Left lung (tissue), 10 donors: ENCODE measurements around the gene ZNF408. TPM values are rescaled to one million over a fixed set of nuclear protein-coding genes. Genes with fewer than 3 reads are reported as not detected.
A peak's percentile ranks its signal among the peaks of the same experiment; 100 is the strongest.

Experiments used
- ATAC-seq: fragments of 200-7000 bp; cut with Tn5 transposase; one replicate; pipeline ENCODE4 v1.9.1; 2020; ENCODE audit warnings: moderate library complexity
- DNase-seq, 4 donors: peaks; one replicate each; pipeline ENCODE4 v3.0.0-alpha.2; 2013 to 2020
- H3K27ac ChIP-seq, 2 donors: fragments of 200-600 bp; sonication (generic) in 1 of 2; one replicate each; pipeline versions ENCODE4 v1.5.0 to v1.8.0; 2020 to 2021
- H3K27me3 ChIP-seq, 2 donors: fragments of 200-600 bp; sonication (generic) in 1 of 2; one replicate each; pipeline versions ENCODE4 v1.5.0 to v1.8.0; 2020 to 2021
- H3K36me3 ChIP-seq, 2 donors: fragments of 200-600 bp; sonication (generic) in 1 of 2; one replicate each; pipeline versions ENCODE4 v1.5.0 to v1.8.0; 2020 to 2021
- H3K4me1 ChIP-seq, 2 donors: fragments of 200-600 bp; one replicate each; pipeline ENCODE4 v1.8.0; 2021
- H3K4me3 ChIP-seq, 2 donors: fragments of 200-600 bp; sonication (generic) in 1 of 2; one replicate each; pipeline versions ENCODE4 v1.5.0 to v1.8.0; 2020 to 2021; ENCODE audit warnings: mild to moderate bottlenecking in 1 of 2
- H3K9me3 ChIP-seq, 2 donors: fragments of 200-600 bp; sonication (generic) in 1 of 2; one replicate each; pipeline versions ENCODE4 v1.5.0 to v1.8.0; 2020 to 2021
- intact Hi-C, 2 donors: fragments of 100-400 bp; cut with DNase I; formaldehyde crosslinking; loops; one replicate each; pipeline versions ENCODE4 v1.11.2 to v1.14.2; 2022
- polyA plus RNA-seq, 6 donors: library from polyadenylated mRNA; unstranded; fragments of 120-200 nt; gene quantifications; one replicate each; pipeline ENCODE4 v1.2.1, GENCODE V29; 2013; ENCODE audit not compliant: insufficient read length in 6 of 6
- total RNA-seq, 2 donors: library from RNA; stranded (reverse); fragmentation: NEBNext Ultra II Directional; extraction: Animal tissue kit (Norgen Biotek cat#: 25700); gene quantifications; one replicate each; pipeline ENCODE4 v1.2.1, GENCODE V29; 2021
- TF ChIP-seq, protein P1 (sequence below), 2 donors: fragments of 200-600 bp; sonication (generic) in 1 of 2; IDR thresholded peaks; one replicate each; pipeline versions ENCODE4 v1.5.0 to v1.8.0; 2021; ENCODE audit warnings: antibody characterized with exemption in 2 of 2
- donor health status: DM: no; HTN: yes; CAD: no.
- donor health status: DM: no; HTN: no; CAD: no.

The ZNF408 gene
- total and polyA plus RNA-seq, 8 donors = 5.8 to 11.6 (median 10.1) TPM

DNA sequence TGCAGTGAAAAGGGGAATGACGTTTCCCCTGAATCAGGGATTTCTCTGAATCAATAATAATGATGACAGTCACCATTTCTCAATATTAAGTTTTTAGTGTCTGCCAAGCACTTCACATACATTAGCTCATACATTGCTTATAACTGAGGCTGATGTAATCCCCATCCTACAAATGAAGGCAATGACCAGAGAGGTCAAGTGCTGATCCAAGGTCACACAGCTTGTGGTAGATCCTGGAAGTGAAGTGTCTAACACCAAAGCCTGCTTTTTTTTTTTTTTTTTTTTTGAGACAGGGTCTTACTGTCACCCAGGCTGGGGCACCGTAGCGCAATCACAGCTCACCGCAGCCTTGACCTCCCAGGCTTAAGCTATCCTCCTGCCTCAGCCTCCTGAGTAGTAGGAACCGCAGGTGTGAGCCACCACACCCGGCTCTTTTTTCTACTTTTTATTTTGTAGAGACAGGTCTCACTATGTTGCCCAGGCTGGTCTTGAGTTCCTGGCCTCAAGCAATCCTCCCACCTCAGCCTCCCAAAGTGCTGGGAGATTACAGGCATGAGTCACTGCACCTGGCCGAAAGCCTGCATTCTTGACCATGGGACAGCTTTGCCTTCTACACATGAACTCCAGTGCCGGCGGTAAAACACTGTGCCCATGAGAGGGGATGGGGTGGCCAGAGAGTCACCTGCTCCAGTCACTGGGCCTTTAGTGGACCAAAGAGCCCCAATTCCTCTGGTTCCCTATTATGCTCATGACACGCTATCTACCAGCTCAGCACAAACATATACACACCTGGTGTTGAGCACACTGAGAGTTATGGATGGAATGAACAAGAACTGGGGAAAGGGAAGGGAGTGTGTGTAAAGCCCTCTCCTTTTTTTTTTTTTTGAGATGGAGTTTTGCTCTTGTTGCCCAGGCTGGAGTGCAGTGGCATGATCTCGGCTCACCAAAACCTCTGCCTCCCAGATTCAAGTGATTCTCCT lies 17.8 kb upstream of the ZNF408 start:
- ATAC-seq (no peak), DNase-seq (no peak)
- no peak overlapping the region for H3K27ac ChIP-seq
- H3K36me3 ChIP-seq = peaks cover 3 to 90% of the 10 kb centered on the region in 2 donors
- intact Hi-C loops = no loop called here
- no peaks in the 10 kb centered on the region for H3K27me3 ChIP-seq
- peaks cover 0 to 6% of the 10 kb centered on the region in 2 donors for H3K4me1 ChIP-seq
- H3K9me3 ChIP-seq = no peaks in the 10 kb centered on the region
- H3K4me3 ChIP-seq = no peak overlapping the region
- TF ChIP-seq, protein P1, sequence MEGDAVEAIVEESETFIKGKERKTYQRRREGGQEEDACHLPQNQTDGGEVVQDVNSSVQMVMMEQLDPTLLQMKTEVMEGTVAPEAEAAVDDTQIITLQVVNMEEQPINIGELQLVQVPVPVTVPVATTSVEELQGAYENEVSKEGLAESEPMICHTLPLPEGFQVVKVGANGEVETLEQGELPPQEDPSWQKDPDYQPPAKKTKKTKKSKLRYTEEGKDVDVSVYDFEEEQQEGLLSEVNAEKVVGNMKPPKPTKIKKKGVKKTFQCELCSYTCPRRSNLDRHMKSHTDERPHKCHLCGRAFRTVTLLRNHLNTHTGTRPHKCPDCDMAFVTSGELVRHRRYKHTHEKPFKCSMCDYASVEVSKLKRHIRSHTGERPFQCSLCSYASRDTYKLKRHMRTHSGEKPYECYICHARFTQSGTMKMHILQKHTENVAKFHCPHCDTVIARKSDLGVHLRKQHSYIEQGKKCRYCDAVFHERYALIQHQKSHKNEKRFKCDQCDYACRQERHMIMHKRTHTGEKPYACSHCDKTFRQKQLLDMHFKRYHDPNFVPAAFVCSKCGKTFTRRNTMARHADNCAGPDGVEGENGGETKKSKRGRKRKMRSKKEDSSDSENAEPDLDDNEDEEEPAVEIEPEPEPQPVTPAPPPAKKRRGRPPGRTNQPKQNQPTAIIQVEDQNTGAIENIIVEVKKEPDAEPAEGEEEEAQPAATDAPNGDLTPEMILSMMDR (IDR thresholded peaks at IDR 0.05) = no peak

DNA sequence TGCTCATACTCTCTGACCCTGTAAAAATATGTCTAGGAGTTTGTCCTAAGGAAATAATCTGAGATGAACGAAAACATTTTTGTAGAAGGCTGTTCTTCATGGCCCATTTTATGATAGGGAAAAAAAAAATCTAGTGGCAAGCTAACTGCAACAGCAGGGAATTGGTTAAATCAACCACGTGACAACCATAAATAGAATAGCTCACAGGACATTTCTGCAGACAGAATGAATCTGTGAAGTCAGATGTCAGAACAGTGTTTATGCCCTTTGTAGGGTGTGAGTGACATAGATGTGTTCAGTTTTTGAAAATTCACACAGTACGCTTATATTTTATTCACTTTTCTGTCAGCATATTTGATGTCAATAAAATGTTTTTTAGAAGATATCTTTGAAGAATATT lies 16.5 kb upstream of the ZNF408 start:
- H3K27ac ChIP-seq = no peak overlapping the region
- peaks cover 0 to 86% of the 10 kb centered on the region in 2 donors for H3K36me3 ChIP-seq

DNA sequence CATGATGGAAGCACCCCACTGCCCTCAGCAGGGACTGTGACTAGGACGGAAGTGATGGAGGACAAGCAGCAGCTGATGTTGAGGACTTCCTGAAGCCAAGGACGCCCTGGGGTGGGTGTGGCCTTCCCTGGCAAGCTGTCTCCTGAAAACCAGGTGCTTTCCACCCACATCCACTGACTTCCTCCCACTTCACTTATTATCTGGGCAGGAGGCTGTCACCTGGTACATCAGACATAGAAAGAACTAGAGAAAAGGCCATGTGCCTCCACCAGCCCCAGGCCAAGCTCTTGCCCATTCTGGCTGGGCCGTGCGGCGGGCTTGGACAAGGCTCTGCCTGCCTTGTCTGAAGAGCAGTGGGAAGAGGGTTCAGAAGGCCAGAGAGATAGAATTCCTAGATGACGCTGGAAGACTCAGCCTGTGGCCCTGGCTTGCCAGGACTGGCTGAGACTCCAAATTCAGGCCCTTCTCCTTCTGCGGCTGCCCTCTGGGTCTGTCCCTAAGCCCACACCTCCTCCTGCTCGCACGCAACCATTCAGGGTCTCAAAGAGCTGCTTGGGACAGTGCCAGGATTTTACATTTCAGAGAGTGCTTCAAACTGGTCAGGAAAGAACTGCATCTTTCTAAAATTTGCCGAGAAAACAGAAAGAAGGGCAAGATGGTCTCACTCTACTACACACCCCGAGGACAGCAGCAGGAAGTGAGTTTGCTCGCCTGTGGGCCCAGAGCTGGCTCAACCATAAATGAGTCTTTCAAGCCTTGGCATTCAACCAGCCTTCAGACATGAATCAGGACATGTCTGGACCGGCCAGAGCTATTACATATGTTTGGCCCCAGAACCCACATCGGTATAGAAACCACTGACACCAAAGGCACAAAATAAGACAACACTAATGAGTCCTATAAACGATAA lies 13.7 kb upstream of the ZNF408 start:
- intact Hi-C loops = no loop called here
- Histone ChIP-seq H3K9me3 (no peaks in the 10 kb centered on the region), H3K27me3 (no peaks in the 10 kb centered on the region), H3K36me3 (peaks cover 0 to 80% of the 10 kb centered on the region in 2 donors), H3K4me1 (peaks cover 0 to 6% of the 10 kb centered on the region in 2 donors), H3K4me3 (no peak overlapping the region), H3K27ac (peak overlapping the region; percentile 66 to 68)
- TF ChIP-seq, protein P1 (IDR thresholded peaks at IDR 0.05) = no peak
- peak; percentile 60 for ATAC-seq
- DNase-seq = peak in 2 of 4 donors; percentile 54 to 76

More for the DNA sequence above, 16.5 kb upstream of the ZNF408 start:
- DNase-seq (no peak), ATAC-seq (no peak)
- H3K9me3 ChIP-seq = no peaks in the 10 kb centered on the region
- intact Hi-C loops = no loop called here
- H3K4me1 ChIP-seq = peaks cover 0 to 6% of the 10 kb centered on the region in 2 donors
- H3K27me3 ChIP-seq = no peaks in the 10 kb centered on the region
- TF ChIP-seq, protein P1 (IDR thresholded peaks at IDR 0.05) = no peak
- H3K4me3 ChIP-seq = no peak overlapping the region

DNA sequence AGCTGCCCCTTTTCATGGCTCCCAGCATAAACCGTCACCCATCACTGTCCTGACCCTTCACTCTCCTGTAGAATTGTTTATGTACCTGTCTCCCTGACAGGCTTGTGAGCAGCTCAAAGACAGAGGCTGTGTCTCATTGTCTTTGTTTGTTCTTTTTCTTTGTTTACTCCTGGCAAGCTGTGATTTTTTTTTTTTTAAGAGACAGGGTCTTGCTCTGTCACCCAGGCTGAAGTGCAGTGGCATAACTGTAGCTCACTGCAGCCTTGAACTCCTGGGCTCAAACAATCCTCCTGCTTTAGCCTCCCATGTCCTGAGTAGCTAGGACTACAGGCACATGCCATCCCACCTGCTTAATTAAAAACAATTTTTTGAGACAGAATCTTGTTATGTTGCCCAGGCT lies 10.1 kb upstream of the ZNF408 start:
- no peak overlapping the region for H3K27ac ChIP-seq
- peaks cover 0 to 3% of the 10 kb centered on the region in 2 donors for H3K4me1 ChIP-seq
- H3K4me3 ChIP-seq = no peak overlapping the region
- TF ChIP-seq, protein P1 (IDR thresholded peaks at IDR 0.05) = no peak
- H3K27me3 ChIP-seq = no peaks in the 10 kb centered on the region
- peaks cover 0 to 89% of the 10 kb centered on the region in 2 donors for H3K36me3 ChIP-seq
- no peak for ATAC-seq
- no peaks in the 10 kb centered on the region for H3K9me3 ChIP-seq
- intact Hi-C loops = no loop called here
- no peak for DNase-seq
